GM10248 (cell line): ENCODE data around the gene ALOX12B.
"Not testable (repeated sequence)": the region's sequence is repeated elsewhere in the genome, so short reads cannot be mapped to it uniquely, and the experiment has no call there.

ENCODE experiments used
- CTCF ChIA-PET: fragments of 300-600 bp; sonication (Branson Sonifier 250); formaldehyde crosslinking; extraction: SDS; loops from one replicate; lab custom pipeline; 2021; ENCODE audit warnings: antibody characterized with exemption; lab: Yijun Ruan, JAX
- POLR2A ChIA-PET: fragments of 350-650 bp; sonication (Branson Sonifier 250); formaldehyde crosslinking; extraction: SDS; loops from one replicate; lab custom pipeline; 2020; ENCODE audit warnings: antibody characterized with exemption; lab: Yijun Ruan, JAX
- DNase-seq: peaks from one replicate; pipeline ENCODE4 v3.0.0; 2012; ENCODE audit errors: extremely low spot score
- CTCF ChIP-seq: IDR thresholded peaks from 2 replicates; pipeline ENCODE4 v1.5.1; 2012; ENCODE audit warnings: mild to moderate bottlenecking, low read depth; ENCODE audit errors: extremely low read depth, missing control alignments, control extremely low read depth

ALOX12B gene

GRCh38 chr17:8110907-8111306 lies 23.4 kb upstream of the ALOX12B start:
- no peak for DNase-seq
- POLR2A ChIA-PET = no interaction called here
- CTCF ChIA-PET = interaction anchor here (0.7 to 10.9 kb wide), 23 partner anchors 8 to 379 kb away, joined by 3 to 191 read pairs (median 5); partner anchors contain the start of genes ALOX12B and ALOXE3
- no peak for TF ChIP-seq CTCF

- CTCF ChIA-PET = interaction anchor here (0.5 to 10.9 kb wide), 25 partner anchors 9 to 379 kb away, joined by 3 to 191 read pairs (median 4); partner anchors contain the start of genes ALOX12B and ALOXE3
- POLR2A ChIA-PET = no interaction called here
- no peak for DNase-seq
- TF ChIP-seq CTCF = no peak
These were observed 22.9 kb upstream of the ALOX12B start for GRCh38 chr17:8110456-8110804.

GRCh38 chr17:8109661-8110455 lies 22.3 kb upstream of the ALOX12B start:
- peak; percentile 93 for TF ChIP-seq CTCF
- POLR2A ChIA-PET = no interaction called here
- DNase-seq = peak; percentile 87

GRCh38 chr17:8108972-8109660 lies 21.6 kb upstream of the ALOX12B start:
- no peak for DNase-seq
- CTCF ChIA-PET = interaction anchor here (0.8 to 10.9 kb wide), 15 partner anchors 9 to 90 kb away, joined by 3 to 191 read pairs (median 23); partner anchors contain the start of genes ALOX12B and ALOXE3
- POLR2A ChIA-PET = no interaction called here
- no peak for TF ChIP-seq CTCF

More at GRCh38 chr17:8109661-8110455, 22.3 kb upstream of the ALOX12B start:
- CTCF ChIA-PET = interaction anchor here (0.5 to 10.9 kb wide), 23 partner anchors 9 to 378 kb away, joined by 3 to 191 read pairs (median 5); partner anchors contain the start of genes ALOX12B and ALOXE3

- CTCF ChIA-PET = interaction anchor here (4.4 to 10.9 kb wide), 4 partner anchors 12 to 48 kb away, joined by 30 to 191 read pairs (median 112); partner anchors contain the start of gene ALOXE3
- POLR2A ChIA-PET, DNase-seq: not testable (repeated sequence)
These were observed 19.5 kb upstream of the ALOX12B start for GRCh38 chr17:8106980-8107379.

- TF ChIP-seq CTCF = no peak
- ChIA-PET POLR2A (no interaction called here), CTCF (interaction anchor here (0.6 to 10.9 kb wide), 8 partner anchors 9 to 416 kb away, joined by 3 to 191 read pairs (median 18); partner anchors contain the start of gene ALOXE3)
- no peak for DNase-seq
These were observed 18.5 kb upstream of the ALOX12B start for GRCh38 chr17:8105957-8106398.
